Nephron (organoid): Measurements from ENCODE around the gene MKX.

Experiments
- H3K27ac Mint-ChIP-seq, 3 experiments: 2 replicates each; pipeline ENCODE4 v1.8.0; 2020; ENCODE audit warnings: mixed read lengths in 3 of 3, mild to moderate bottlenecking in 2 of 3, moderate library complexity in 1 of 3
- H3K27me3 Mint-ChIP-seq: 2 replicates; pipeline ENCODE4 v1.8.0; 2021; ENCODE audit warnings: low read depth, mild to moderate bottlenecking, moderate library complexity, mixed read lengths
- H3K36me3 Mint-ChIP-seq: 2 replicates; pipeline ENCODE4 v1.8.0; 2020; ENCODE audit warnings: low read depth, mixed read lengths
- H3K4me1 Mint-ChIP-seq: 2 replicates; pipeline ENCODE4 v1.8.0; 2020; ENCODE audit warnings: mixed read lengths
- H3K4me3 Mint-ChIP-seq, 3 experiments: 2 replicates each; pipeline ENCODE4 v1.8.0; 2020; ENCODE audit warnings: mild to moderate bottlenecking in 3 of 3, mixed read lengths in 3 of 3, moderate library complexity in 2 of 3
- H3K9me3 Mint-ChIP-seq: 2 replicates; pipeline ENCODE4 v1.8.0; 2020; ENCODE audit warnings: mixed read lengths
- CTCF ChIP-seq, 3 experiments: fragments of 200-600 bp; sonication (generic); IDR thresholded peaks; one replicate each; pipeline ENCODE4 v1.5.0; 2021; ENCODE audit warnings: antibody characterized with exemption in 3 of 3; ENCODE audit not compliant: unreplicated experiment in 3 of 3

Gene MKX

GRCh38 chr10:27748601-27749000 lies 3.0 kb upstream of the MKX start:
- H3K27me3 Mint-ChIP-seq = peaks cover 100% of the 10 kb centered on the region
- no peaks in the 10 kb centered on the region for H3K36me3 Mint-ChIP-seq
- peaks cover 28% of the 10 kb centered on the region for H3K4me1 Mint-ChIP-seq
- TF ChIP-seq CTCF (IDR thresholded peaks at IDR 0.05; ENCODE audit: unreplicated experiment in 3 of 3) = no peak
- H3K4me3 Mint-ChIP-seq = no peak overlapping the region
- H3K9me3 Mint-ChIP-seq = peaks cover 2% of the 10 kb centered on the region
- H3K27ac Mint-ChIP-seq = no peak overlapping the region

- no peak for TF ChIP-seq CTCF (IDR thresholded peaks at IDR 0.05; ENCODE audit: unreplicated experiment in 3 of 3)
- peaks cover 2% of the 10 kb centered on the region for H3K9me3 Mint-ChIP-seq
- no peaks in the 10 kb centered on the region for H3K36me3 Mint-ChIP-seq
- peak overlapping the region; percentile 65 to 81 (median 71) for H3K4me3 Mint-ChIP-seq
- no peak overlapping the region for H3K27ac Mint-ChIP-seq
- H3K27me3 Mint-ChIP-seq = peaks cover 99% of the 10 kb centered on the region
- H3K4me1 Mint-ChIP-seq = peaks cover 30% of the 10 kb centered on the region
Measured at GRCh38 chr10:27747096-27747451, 1.5 kb upstream of the MKX start.

GRCh38 chr10:27746397-27747095 lies 927 bp upstream of the MKX start:
- H3K27me3 Mint-ChIP-seq = peaks cover 99% of the 10 kb centered on the region

GRCh38 chr10:27744802-27745731 lies 552 bp downstream of the MKX start:
- H3K9me3 Mint-ChIP-seq = no peaks in the 10 kb centered on the region
- H3K36me3 Mint-ChIP-seq = no peaks in the 10 kb centered on the region
- H3K27ac Mint-ChIP-seq = no peak overlapping the region
- peaks cover 99% of the 10 kb centered on the region for H3K27me3 Mint-ChIP-seq
- H3K4me1 Mint-ChIP-seq = peaks cover 30% of the 10 kb centered on the region
- no peak for TF ChIP-seq CTCF (IDR thresholded peaks at IDR 0.05; ENCODE audit: unreplicated experiment in 3 of 3)
- H3K4me3 Mint-ChIP-seq = peak overlapping the region; percentile 75 to 93 (median 83)

More at GRCh38 chr10:27746397-27747095, 927 bp upstream of the MKX start:
- H3K9me3 Mint-ChIP-seq = peaks cover 2% of the 10 kb centered on the region
- no peak overlapping the region for H3K27ac Mint-ChIP-seq
- H3K36me3 Mint-ChIP-seq = no peaks in the 10 kb centered on the region
- H3K4me1 Mint-ChIP-seq = peaks cover 30% of the 10 kb centered on the region
- peak overlapping the region; percentile 65 to 81 (median 71) for H3K4me3 Mint-ChIP-seq
- TF ChIP-seq CTCF (IDR thresholded peaks at IDR 0.05; ENCODE audit: unreplicated experiment in 3 of 3) = no peak

- H3K9me3 Mint-ChIP-seq = no peaks in the 10 kb centered on the region
- H3K4me1 Mint-ChIP-seq = peaks cover 30% of the 10 kb centered on the region
- H3K27me3 Mint-ChIP-seq = peaks cover 93% of the 10 kb centered on the region
- peak overlapping the region; percentile 83 to 93 (median 91) for H3K4me3 Mint-ChIP-seq
- no peaks in the 10 kb centered on the region for H3K36me3 Mint-ChIP-seq
- H3K27ac Mint-ChIP-seq = no peak overlapping the region
- TF ChIP-seq CTCF (IDR thresholded peaks at IDR 0.05; ENCODE audit: unreplicated experiment in 3 of 3) = no peak
Measured at GRCh38 chr10:27743877-27744801, 1.5 kb downstream of the MKX start.
